Endothelial cell of umbilical vein (primary cell): Measurements from ENCODE around the gene FARP1. TPM values are rescaled to one million over a fixed set of nuclear protein-coding genes. Genes with fewer than 3 reads are reported as not detected.

ENCODE experiments used
- BruUV-seq: library from RNA; stranded (reverse); fragments of 400-500 nt; replicated peaks from 2 replicates; lab custom pipeline; 2021; lab: Mats Ljungman, UMichigan
- CTCF ChIA-PET: fragments of 300-600, 350-600 bp; sonication (Branson Sonifier 250); formaldehyde crosslinking; loops from one replicate; lab custom pipeline; 2021; ENCODE audit warnings: antibody characterized with exemption, inconsistent platforms; lab: Charles Lee
- POLR2A ChIA-PET: fragments of 300-600, 350-600 bp; sonication (Branson Sonifier 250); formaldehyde crosslinking; loops from one replicate; lab custom pipeline; 2021; ENCODE audit warnings: antibody characterized with exemption, inconsistent platforms; lab: Charles Lee
- DNase-seq: peaks from one replicate; pipeline ENCODE4 v3.0.0-alpha.2; 2011; ENCODE audit warnings: low read depth, low spot score
- FAIRE-seq: peaks from 2 replicates; lab custom pipeline; 2011; peaks lifted over from hg19 to GRCh38; lab: Jason Lieb, UNC
- H2AFZ ChIP-seq: 2 replicates; pipeline ENCODE4 v1.6.0; 2012; ENCODE audit warnings: low read depth, low read length, control low read depth, inconsistent platforms
- H3K27ac ChIP-seq: 2 replicates; pipeline ENCODE4 v1.5.1; 2011; ENCODE audit warnings: low read depth, mild to moderate bottlenecking, control low read depth, low read length, moderate library complexity; ENCODE audit not compliant: insufficient read depth
- H3K27me3 ChIP-seq, 2 experiments: 2 replicates each; pipeline versions ENCODE4 v1.6.0 to v1.6.1; 2011; ENCODE audit warnings: low read length in 2 of 2, mixed read lengths in 1 of 2; ENCODE audit not compliant: control insufficient read depth in 2 of 2, insufficient read depth in 2 of 2
- H3K36me3 ChIP-seq, 2 experiments: 2 replicates in 1 of 2; 3 replicates in 1 of 2; pipeline ENCODE4 v1.5.1; 2011; ENCODE audit warnings: low read length in 2 of 2, mild to moderate bottlenecking in 1 of 2, moderate library complexity in 1 of 2; ENCODE audit not compliant: control insufficient read depth in 2 of 2, insufficient read depth in 2 of 2; ENCODE audit errors: extremely low read depth in 1 of 2
- H3K4me1 ChIP-seq: 3 replicates; pipeline ENCODE4 v1.5.1; 2011; ENCODE audit warnings: mild to moderate bottlenecking, low read length; ENCODE audit not compliant: control insufficient read depth, insufficient read depth; ENCODE audit errors: extremely low read depth
- H3K4me2 ChIP-seq: 2 replicates; pipeline ENCODE4 v1.6.1; 2011; ENCODE audit warnings: low read length, control low read depth, mixed read lengths; ENCODE audit not compliant: insufficient read depth
- H3K4me3 ChIP-seq, 3 experiments: fragments of 200-600 bp in 1 of 3; sonication (generic), shearing (Covaris generic) in 1 of 3; replicated peaks in 1 of 3; 2 replicates each; pipeline ENCODE4 v1.5.1; 2011 to 2016; ENCODE audit warnings: control low read depth in 3 of 3, low read length in 3 of 3, mild to moderate bottlenecking in 2 of 3, inconsistent platforms in 1 of 3, low read depth in 1 of 3, moderate library complexity in 1 of 3; ENCODE audit not compliant: insufficient read depth in 1 of 3
- H3K79me2 ChIP-seq: 2 replicates; pipeline ENCODE4 v1.6.0; 2012; ENCODE audit warnings: low read length, inconsistent platforms; ENCODE audit not compliant: control insufficient read depth, insufficient read depth
- H3K9ac ChIP-seq: replicated peaks from 2 replicates; pipeline ENCODE3; 2011; ENCODE audit warnings: low read length, control low read depth; ENCODE audit not compliant: insufficient read depth; ENCODE audit errors: extremely low read depth
- H3K9me1 ChIP-seq: replicated peaks from 3 replicates; pipeline ENCODE4 v1.6.0; 2011; ENCODE audit warnings: mild to moderate bottlenecking, low read length; ENCODE audit not compliant: control insufficient read depth, insufficient read depth; ENCODE audit errors: extremely low read depth
- H3K9me3 ChIP-seq: replicated peaks from 2 replicates; pipeline ENCODE4 v1.5.1; 2012; ENCODE audit warnings: low read length, inconsistent platforms; ENCODE audit not compliant: control insufficient read depth, insufficient read depth
- H4K20me1 ChIP-seq: replicated peaks from 2 replicates; pipeline ENCODE3; 2011; ENCODE audit warnings: mild to moderate bottlenecking, low read length; ENCODE audit not compliant: control insufficient read depth, insufficient read depth; ENCODE audit errors: extremely low read depth
- CTCF ChIP-seq, 2 donors: IDR thresholded peaks; 1 replicate in 1 of 2; 2 replicates in 1 of 2; pipeline ENCODE4 v1.5.1; 2011; ENCODE audit warnings: low read length in 2 of 2, mild to moderate bottlenecking in 2 of 2, moderate library complexity in 2 of 2, control low read depth in 1 of 2, inconsistent platforms in 1 of 2, low read depth in 1 of 2; ENCODE audit not compliant: insufficient read depth in 1 of 2; ENCODE audit errors: extremely low read depth in 1 of 2
- EZH2 ChIP-seq: IDR thresholded peaks from 2 replicates; pipeline ENCODE4 v1.6.1; 2012; ENCODE audit warnings: borderline replicate concordance, low read depth, mild to moderate bottlenecking, moderate library complexity, low read length, inconsistent platforms; ENCODE audit not compliant: severe bottlenecking
- FOS ChIP-seq: IDR thresholded peaks from 2 replicates; pipeline ENCODE4 v1.6.1; 2011; ENCODE audit warnings: mild to moderate bottlenecking, low read length, moderate library complexity, borderline replicate concordance; ENCODE audit not compliant: insufficient read depth
- GATA2 ChIP-seq: IDR thresholded peaks from 2 replicates; pipeline ENCODE4 v1.7.0; 2011; ENCODE audit warnings: low read depth, mild to moderate bottlenecking, moderate library complexity, mixed read lengths, low read length; ENCODE audit not compliant: insufficient read length, insufficient read depth
- JUN ChIP-seq: IDR thresholded peaks from 2 replicates; pipeline ENCODE4 v1.6.1; 2011; ENCODE audit warnings: borderline replicate concordance, low read depth; ENCODE audit not compliant: insufficient read length, insufficient read depth
- MAX ChIP-seq: IDR thresholded peaks from 2 replicates; pipeline ENCODE4 v1.6.1; 2011; ENCODE audit not compliant: insufficient read depth, insufficient read length
- MYC ChIP-seq: IDR thresholded peaks from one replicate; pipeline ENCODE4 v1.6.1; 2011; ENCODE audit warnings: mild to moderate bottlenecking, low read depth, low read length
- POLR2A ChIP-seq: IDR thresholded peaks from 2 replicates; pipeline ENCODE4 v1.6.1; 2012; ENCODE audit warnings: low read depth, mild to moderate bottlenecking, control low read depth, low read length
- POLR2AphosphoS5 ChIP-seq: IDR thresholded peaks from 2 replicates; pipeline ENCODE4 v1.6.1; 2012; ENCODE audit warnings: low read depth, mild to moderate bottlenecking, control low read depth, low read length, moderate library complexity; ENCODE audit not compliant: insufficient read depth
- dilution Hi-C: fragments of 300-500 bp; cut with MboI; formaldehyde crosslinking; loops from one replicate; pipeline ENCODE4 v1.15.0; 2019; ENCODE audit warnings: low sequenced_read_pairs; ENCODE audit not compliant: extremely low pct_ligation_motif_present
- intact Hi-C: fragments of 100-400 bp; cut with micrococcal nuclease; formaldehyde crosslinking; loops from one replicate; pipeline ENCODE4 v1.10.0; 2022
- polyA plus RNA-seq, 4 experiments: library from polyadenylated mRNA; depleted of rRNA in 3 of 4; stranded (reverse) in 3 of 4; unstranded in 1 of 4; fragments of >200 nt; gene quantifications; 2 replicates each; pipeline versions ENCODE4 v1.2.1 to v1.2.3, GENCODE V29; 2011 to 2012; ENCODE audit warnings: missing spikeins in 1 of 4
- total RNA-seq: library from RNA; stranded (reverse); gene quantifications from 2 replicates; pipeline ENCODE4 v1.2.3, GENCODE V29; 2021

FARP1 gene
- total and polyA plus RNA-seq, 2 donors (not counting 3 experiments of a cell fraction or from before 2014, with no cell fraction given) = 19.0 to 77.7 TPM

- H3K27ac ChIP-seq = no peak overlapping the region
- no TSS peak for BruUV-seq
- no peak overlapping the region for H2AFZ ChIP-seq
- FAIRE-seq (no peak), DNase-seq (no peak)
- no peak overlapping the region for H3K9ac ChIP-seq
- no peaks in the 10 kb centered on the region for H3K27me3 ChIP-seq
- no peaks in the 10 kb centered on the region for H3K4me1 ChIP-seq
- H3K36me3 ChIP-seq = peaks cover 0 to 11% of the 10 kb centered on the region in 2 experiments
- POLR2A ChIA-PET = no interaction called here
- intact Hi-C loops = no loop called here
- dilution Hi-C loops = loop anchor here (25.0 kb wide), 1 partner anchor 220 kb away; no protein-coding TSS in a partner anchor
- CTCF ChIA-PET = interaction anchor here (1.1 to 2.6 kb wide), 2 partner anchors 210 to 231 kb away, joined by 6 to 9 read pairs; no protein-coding TSS in a partner anchor
- no peak for TF ChIP-seq EZH2
- no peak for TF ChIP-seq MAX
- TF ChIP-seq FOS = no peak
- TF ChIP-seq JUN = no peak
- no peak for TF ChIP-seq GATA2
- TF ChIP-seq POLR2A = no peak
- no peak for TF ChIP-seq MYC
- TF ChIP-seq POLR2AphosphoS5 = no peak
- no peak for TF ChIP-seq CTCF (IDR thresholded peaks at IDR 0.05; ENCODE audit: extremely low read depth in 1 of 2, insufficient read depth in 1 of 2, low read depth in 1 of 2, low read length in 2 of 2)
- H3K4me2 ChIP-seq = no peak overlapping the region
- no peaks in the 10 kb centered on the region for H3K79me2 ChIP-seq
- no peaks in the 10 kb centered on the region for H3K9me1 ChIP-seq
- H3K4me3 ChIP-seq = no peak overlapping the region
- no peaks in the 10 kb centered on the region for H4K20me1 ChIP-seq
- H3K9me3 ChIP-seq = no peaks in the 10 kb centered on the region
Observed at GRCh38 chr13:98442391-98443230, 299.7 kb downstream of the FARP1 start.
